Umbilical cord (tissue), 1 donor: ENCODE measurements around the gene DYNLL1. TPM values are rescaled to one million over a fixed set of nuclear protein-coding genes. Genes with fewer than 3 reads are reported as not detected.

ENCODE experiments used
- total RNA-seq: library from RNA; depleted of rRNA; stranded (reverse); fragments of >200 nt; gene quantifications from one replicate; pipeline ENCODE4 v1.2.3, GENCODE V29; 2014; ENCODE audit warnings: low replicate concordance; ENCODE audit not compliant: insufficient read depth

DYNLL1 gene
- total RNA-seq, 1 donor from 2014 or later = 202 TPM

Other genes starting within 250 kb of the DYNLL1 start
- gene PXN, start 230.4 kb upstream of the DYNLL1 start, total RNA-seq = 11.6 TPM
- gene RNU4-2, start 204.2 kb upstream of the DYNLL1 start, total RNA-seq = under 0.01 TPM
- gene RNU4-1, start 202.9 kb upstream of the DYNLL1 start, total RNA-seq = under 0.01 TPM
- gene SIRT4, start 193.8 kb upstream of the DYNLL1 start, total RNA-seq = not detected
- not detected for gene PLA2G1B, start 168.3 kb upstream of the DYNLL1 start, total RNA-seq
- 0.96 TPM for gene MSI1, start 126.9 kb upstream of the DYNLL1 start, total RNA-seq
- gene COX6A1, start 58.0 kb upstream of the DYNLL1 start, total RNA-seq = 351 TPM
- gene TRIAP1, start 49.7 kb upstream of the DYNLL1 start, total RNA-seq = 25.5 TPM
- 27.0 TPM for gene GATC, start 49.7 kb upstream of the DYNLL1 start, total RNA-seq
- 86.7 TPM for gene SRSF9, start 26.4 kb upstream of the DYNLL1 start, total RNA-seq
- gene COQ5, start 33.0 kb downstream of the DYNLL1 start, total RNA-seq = 23.1 TPM
- 86.9 TPM for gene RNF10, start 38.2 kb downstream of the DYNLL1 start, total RNA-seq
- 11.3 TPM for gene POP5, start 85.3 kb downstream of the DYNLL1 start, total RNA-seq
- 3.9 TPM for gene CABP1, start 144.5 kb downstream of the DYNLL1 start, total RNA-seq
- 64.0 TPM for gene MLEC, start 191.0 kb downstream of the DYNLL1 start, total RNA-seq
- gene UNC119B, start 214.3 kb downstream of the DYNLL1 start, total RNA-seq = 16.4 TPM
- 7.7 TPM for gene ACADS, start 229.7 kb downstream of the DYNLL1 start, total RNA-seq